Neutrophil (primary cell): ENCODE results near the gene TMEM132A.
"Not testable (repeated sequence)": the region's sequence is repeated elsewhere in the genome, so short reads cannot be mapped to it uniquely, and the experiment has no call there.

Source experiments
- H3K27ac ChIP-seq: fragments of 200-600 bp; sonication (generic); 2 replicates; pipeline ENCODE4 v1.5.1; 2016; ENCODE audit warnings: mild to moderate bottlenecking, moderate library complexity
- H3K27me3 ChIP-seq: fragments of 200-600 bp; sonication (generic); 2 replicates; pipeline ENCODE4 v1.6.0; 2016; ENCODE audit warnings: mild to moderate bottlenecking
- H3K36me3 ChIP-seq: fragments of 200-600 bp; sonication (generic); 2 replicates; pipeline ENCODE4 v1.5.1; 2017
- H3K4me1 ChIP-seq, 2 experiments: fragments of 200-600 bp in 1 of 2; sonication (generic) in 1 of 2; 1 replicate in 1 of 2; 2 replicates in 1 of 2; pipeline versions ENCODE4 v1.5.1 to v1.6.1; 2013 to 2016; ENCODE audit warnings: low read depth in 1 of 2, low read length in 1 of 2, mild to moderate bottlenecking in 1 of 2, moderate library complexity in 1 of 2; ENCODE audit not compliant: control insufficient read depth in 1 of 2, insufficient read depth in 1 of 2
- H3K4me3 ChIP-seq, 2 experiments: fragments of 200-600 bp in 1 of 2; sonication (generic) in 1 of 2; 1 replicate in 1 of 2; 2 replicates in 1 of 2; pipeline ENCODE4 v1.5.1; 2013 to 2016; ENCODE audit warnings: low read depth in 1 of 2, low read length in 1 of 2, mild to moderate bottlenecking in 1 of 2, moderate library complexity in 1 of 2
- H3K9me3 ChIP-seq: fragments of 200-600 bp; sonication (generic); 2 replicates; pipeline ENCODE4 v1.5.1; 2016
- CTCF ChIP-seq: fragments of 200-600 bp; sonication (generic); IDR thresholded peaks from 2 replicates; pipeline ENCODE4 v1.5.1; 2016; ENCODE audit warnings: antibody characterized with exemption

TMEM132A gene

GRCh38 chr11:60973699-60974098, 49.4 kb downstream of the TMEM132A start:
- no peak overlapping the region for H3K27ac ChIP-seq
- no peak overlapping the region for H3K4me3 ChIP-seq
- peaks cover 0 to 6% of the 10 kb centered on the region in 2 experiments for H3K4me1 ChIP-seq
- TF ChIP-seq CTCF = no peak
- H3K36me3 ChIP-seq = no peaks in the 10 kb centered on the region
- peaks cover 68% of the 10 kb centered on the region for H3K27me3 ChIP-seq
- H3K9me3 ChIP-seq = no peaks in the 10 kb centered on the region

GRCh38 chr11:60974316-60974715, 50.1 kb downstream of the TMEM132A start:
- H3K27ac ChIP-seq, H3K4me3 ChIP-seq, H3K4me1 ChIP-seq, H3K9me3 ChIP-seq, H3K36me3 ChIP-seq: not testable (repeated sequence)
- peaks cover 62% of the 10 kb centered on the region for H3K27me3 ChIP-seq

GRCh38 chr11:60974726-60975125, 50.5 kb downstream of the TMEM132A start:
- Histone ChIP-seq H3K4me1 (peaks cover 0 to 6% of the 10 kb centered on the region in 2 experiments), H3K27me3 (peaks cover 58% of the 10 kb centered on the region), H3K36me3 (no peaks in the 10 kb centered on the region), H3K27ac (no peak overlapping the region), H3K4me3 (no peak overlapping the region), H3K9me3 (no peaks in the 10 kb centered on the region)
- no peak for TF ChIP-seq CTCF

GRCh38 chr11:60977224-60977623, 53.0 kb downstream of the TMEM132A start:
- TF ChIP-seq CTCF = no peak
- H3K4me3 ChIP-seq = no peak overlapping the region
- no peaks in the 10 kb centered on the region for H3K4me1 ChIP-seq
- H3K27ac ChIP-seq = no peak overlapping the region
- no peaks in the 10 kb centered on the region for H3K36me3 ChIP-seq
- H3K9me3 ChIP-seq = no peaks in the 10 kb centered on the region
- H3K27me3 ChIP-seq = peaks cover 33% of the 10 kb centered on the region

- no peak overlapping the region for H3K4me3 ChIP-seq
- no peak overlapping the region for H3K27ac ChIP-seq
- H3K4me1 ChIP-seq = no peaks in the 10 kb centered on the region
These were observed 53.6 kb downstream of the TMEM132A start for GRCh38 chr11:60977836-60978235.

More at GRCh38 chr11:60977836-60978235, 53.6 kb downstream of the TMEM132A start:
- no peak for TF ChIP-seq CTCF
- H3K9me3 ChIP-seq = no peaks in the 10 kb centered on the region
- H3K36me3 ChIP-seq = no peaks in the 10 kb centered on the region
- H3K27me3 ChIP-seq = peaks cover 27% of the 10 kb centered on the region
